Mucosa of stomach (tissue), 1 donor: ENCODE results near the gene ARHGEF4.

Experiments used
- H3K27me3 ChIP-seq: one replicate; pipeline ENCODE4 v1.7.0; 2013; ENCODE audit warnings: mild to moderate bottlenecking, low read length; ENCODE audit not compliant: control insufficient read depth, insufficient read depth
- H3K36me3 ChIP-seq: one replicate; pipeline ENCODE4 v1.7.0; 2013; ENCODE audit warnings: low read length; ENCODE audit not compliant: control insufficient read depth, insufficient read depth
- H3K4me1 ChIP-seq: one replicate; pipeline ENCODE4 v1.7.0; 2013; ENCODE audit warnings: mild to moderate bottlenecking, low read length; ENCODE audit not compliant: control insufficient read depth, insufficient read depth
- H3K4me3 ChIP-seq: one replicate; pipeline ENCODE4 v1.7.0; 2013; ENCODE audit warnings: low read length
- H3K9ac ChIP-seq: one replicate; pipeline ENCODE4 v1.7.0; 2013; ENCODE audit warnings: mild to moderate bottlenecking, low read length, moderate library complexity
- H3K9me3 ChIP-seq: one replicate; pipeline ENCODE4 v1.7.0; 2013; ENCODE audit warnings: mild to moderate bottlenecking, low read length, moderate library complexity; ENCODE audit not compliant: control insufficient read depth
- donor health status: Pancreatic carcinoma.

The ARHGEF4 gene

GRCh38 chr2:130930740-130931659 lies 94.3 kb downstream of the ARHGEF4 start:
- Histone ChIP-seq H3K9me3 (no peaks in the 10 kb centered on the region), H3K9ac (no peak overlapping the region), H3K4me3 (no peak overlapping the region), H3K4me1 (no peaks in the 10 kb centered on the region), H3K36me3 (no peaks in the 10 kb centered on the region), H3K27me3 (no peaks in the 10 kb centered on the region)

- Histone ChIP-seq H3K4me3 (no peak overlapping the region), H3K27me3 (no peaks in the 10 kb centered on the region), H3K4me1 (no peaks in the 10 kb centered on the region), H3K9me3 (no peaks in the 10 kb centered on the region), H3K36me3 (no peaks in the 10 kb centered on the region), H3K9ac (no peak overlapping the region)
Observed at GRCh38 chr2:130933501-130933900, 96.8 kb downstream of the ARHGEF4 start.

GRCh38 chr2:130936451-130936850 lies 99.7 kb downstream of the ARHGEF4 start:
- H3K27me3 ChIP-seq, result no peaks in the 10 kb centered on the region
- H3K4me1 ChIP-seq, result no peaks in the 10 kb centered on the region
- no peak overlapping the region for H3K9ac ChIP-seq
- H3K36me3 ChIP-seq, result no peaks in the 10 kb centered on the region
- H3K9me3 ChIP-seq, result no peaks in the 10 kb centered on the region
- H3K4me3 ChIP-seq, result no peak overlapping the region

- Histone ChIP-seq H3K9ac (no peak overlapping the region), H3K9me3 (no peaks in the 10 kb centered on the region), H3K27me3 (no peaks in the 10 kb centered on the region), H3K4me1 (no peaks in the 10 kb centered on the region), H3K36me3 (no peaks in the 10 kb centered on the region), H3K4me3 (no peak overlapping the region)
Observed at GRCh38 chr2:130947967-130948366, 111.3 kb downstream of the ARHGEF4 start.

- Histone ChIP-seq H3K9me3 (no peaks in the 10 kb centered on the region), H3K9ac (no peak overlapping the region), H3K4me3 (no peak overlapping the region), H3K36me3 (no peaks in the 10 kb centered on the region), H3K4me1 (no peaks in the 10 kb centered on the region), H3K27me3 (no peaks in the 10 kb centered on the region)
Observed at GRCh38 chr2:130949954-130950353, 113.2 kb downstream of the ARHGEF4 start.

- Histone ChIP-seq H3K36me3 (no peaks in the 10 kb centered on the region), H3K4me3 (no peak overlapping the region), H3K9me3 (no peaks in the 10 kb centered on the region), H3K9ac (no peak overlapping the region), H3K4me1 (no peaks in the 10 kb centered on the region), H3K27me3 (no peaks in the 10 kb centered on the region)
Observed at GRCh38 chr2:130951018-130951417, 114.3 kb downstream of the ARHGEF4 start.

GRCh38 chr2:130954873-130955272 lies 118.2 kb downstream of the ARHGEF4 start:
- Histone ChIP-seq H3K9me3 (no peaks in the 10 kb centered on the region), H3K9ac (no peak overlapping the region), H3K36me3 (no peaks in the 10 kb centered on the region), H3K4me1 (no peaks in the 10 kb centered on the region), H3K4me3 (no peak overlapping the region), H3K27me3 (no peaks in the 10 kb centered on the region)

GRCh38 chr2:130957915-130958314 lies 121.2 kb downstream of the ARHGEF4 start:
- Histone ChIP-seq H3K9me3 (no peaks in the 10 kb centered on the region), H3K27me3 (peaks cover 12% of the 10 kb centered on the region), H3K4me3 (no peak overlapping the region), H3K36me3 (no peaks in the 10 kb centered on the region), H3K9ac (no peak overlapping the region), H3K4me1 (no peaks in the 10 kb centered on the region)

GRCh38 chr2:130963196-130963848 lies 126.6 kb downstream of the ARHGEF4 start:
- H3K27me3 ChIP-seq, result peaks cover 38% of the 10 kb centered on the region
- no peak overlapping the region for H3K4me3 ChIP-seq

GRCh38 chr2:130963849-130964793 lies 127.4 kb downstream of the ARHGEF4 start:
- Histone ChIP-seq H3K36me3 (no peaks in the 10 kb centered on the region), H3K9me3 (no peaks in the 10 kb centered on the region), H3K4me3 (no peak overlapping the region), H3K9ac (no peak overlapping the region), H3K27me3 (peaks cover 38% of the 10 kb centered on the region), H3K4me1 (peaks cover 3% of the 10 kb centered on the region)

More at GRCh38 chr2:130963196-130963848, 126.6 kb downstream of the ARHGEF4 start:
- Histone ChIP-seq H3K9me3 (no peaks in the 10 kb centered on the region), H3K4me1 (peaks cover 3% of the 10 kb centered on the region), H3K36me3 (no peaks in the 10 kb centered on the region), H3K9ac (no peak overlapping the region)

GRCh38 chr2:130964931-130965330 lies 128.2 kb downstream of the ARHGEF4 start:
- Histone ChIP-seq H3K4me1 (peaks cover 3% of the 10 kb centered on the region), H3K27me3 (peaks cover 38% of the 10 kb centered on the region), H3K36me3 (no peaks in the 10 kb centered on the region), H3K4me3 (no peak overlapping the region), H3K9me3 (no peaks in the 10 kb centered on the region), H3K9ac (no peak overlapping the region)
